ENCODE results near the gene RPL5. TPM values are rescaled to one million over a fixed set of nuclear protein-coding genes. Genes with fewer than 3 reads are reported as not detected.

The RPL5 gene
- total RNA-seq = 2,159 and 2,725 TPM in 2 replicates

GRCh38 chr1:92831762-92832536, at the start of gene RPL5:
RPL5 (plus strand) TSS chr1:92832040; CDS start chr1:92832115, 75 bp downstream.

GRCh38 chr1:92784639-92785500, 47.0 kb upstream of the RPL5 start, which contains the start of gene EVI5:
EVI5 (minus strand) TSS chr1:92785108; CDS start chr1:92736546, 48,562 bp downstream.

Other genes starting within 250 kb of the RPL5 start
- 12.9 and 30.0 TPM in 2 replicates for gene EVI5, start 46.9 kb upstream of the RPL5 start, total RNA-seq
- gene DIPK1A, start 129.4 kb downstream of the RPL5 start, total RNA-seq = 8.5 and 9.6 TPM in 2 replicates
- gene MTF2, start 247.2 kb downstream of the RPL5 start, total RNA-seq = 9.3 and 14.8 TPM in 2 replicates